Measurements from ENCODE around the gene EIPR1.

Gene EIPR1

DNA sequence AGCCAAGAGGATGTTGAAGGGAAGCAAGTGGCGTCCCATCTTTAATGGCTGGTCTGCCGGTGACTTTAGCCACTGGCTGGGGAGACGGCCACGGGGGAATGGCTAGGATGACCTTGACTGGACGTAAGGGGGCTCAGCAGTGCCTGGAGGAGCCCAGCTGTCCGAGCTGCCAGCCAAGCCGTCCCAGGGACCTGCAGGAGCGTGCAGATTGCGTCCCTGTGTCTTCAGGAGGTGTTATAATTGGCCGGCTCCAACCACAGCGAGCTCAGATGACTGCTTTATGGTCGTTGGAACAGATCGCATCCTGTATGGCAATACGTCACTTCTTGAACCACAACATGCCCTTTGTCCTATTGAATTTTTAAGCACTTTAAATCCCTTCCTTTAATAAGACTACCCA is 204.6 kb downstream of the EIPR1 start:
- no peak overlapping the region for H3K27ac ChIP-seq
- TF ChIP-seq CTCF (conservative IDR thresholded peaks at IDR 0.05): no peak

DNA sequence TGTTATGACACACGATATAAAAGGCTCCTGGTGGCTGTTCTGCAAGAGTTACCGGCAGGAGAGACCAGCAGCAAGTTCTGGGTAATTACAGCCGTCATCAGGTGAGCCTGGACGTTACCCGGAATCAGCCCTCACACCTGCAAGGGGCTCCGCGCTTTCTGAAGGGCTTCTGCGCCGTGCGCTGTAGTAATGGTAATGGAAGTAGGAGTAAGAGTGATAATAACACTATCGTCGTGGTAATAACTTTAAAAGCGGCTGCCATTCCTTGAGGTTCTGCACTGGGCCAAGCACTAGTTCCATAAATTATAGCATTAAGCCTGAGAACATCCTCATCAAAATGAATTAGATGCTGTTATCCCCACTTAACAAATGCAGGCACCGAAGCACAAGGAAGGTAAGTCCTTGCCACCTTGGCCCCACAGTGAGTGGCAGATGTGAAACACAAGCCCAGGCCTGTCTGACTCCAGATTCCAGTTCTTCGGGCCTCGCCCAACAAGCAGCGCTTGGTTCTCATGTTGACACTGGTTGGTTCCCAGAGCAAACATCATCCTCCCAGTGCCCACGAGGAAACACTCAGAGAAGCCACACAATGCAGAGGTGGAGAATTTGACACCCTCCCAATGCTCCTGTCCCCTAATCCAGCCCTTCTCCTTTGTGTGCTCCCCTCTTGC is 205.2 kb downstream of the EIPR1 start:
- H3K27ac ChIP-seq: no peak overlapping the region
- no peak for TF ChIP-seq CTCF (conservative IDR thresholded peaks at IDR 0.05)

GRCh38 chr2:3171564-3172264 is 205.9 kb downstream of the EIPR1 start:
- no peak overlapping the region for H3K27ac ChIP-seq
- TF ChIP-seq CTCF (conservative IDR thresholded peaks at IDR 0.05): no peak

DNA sequence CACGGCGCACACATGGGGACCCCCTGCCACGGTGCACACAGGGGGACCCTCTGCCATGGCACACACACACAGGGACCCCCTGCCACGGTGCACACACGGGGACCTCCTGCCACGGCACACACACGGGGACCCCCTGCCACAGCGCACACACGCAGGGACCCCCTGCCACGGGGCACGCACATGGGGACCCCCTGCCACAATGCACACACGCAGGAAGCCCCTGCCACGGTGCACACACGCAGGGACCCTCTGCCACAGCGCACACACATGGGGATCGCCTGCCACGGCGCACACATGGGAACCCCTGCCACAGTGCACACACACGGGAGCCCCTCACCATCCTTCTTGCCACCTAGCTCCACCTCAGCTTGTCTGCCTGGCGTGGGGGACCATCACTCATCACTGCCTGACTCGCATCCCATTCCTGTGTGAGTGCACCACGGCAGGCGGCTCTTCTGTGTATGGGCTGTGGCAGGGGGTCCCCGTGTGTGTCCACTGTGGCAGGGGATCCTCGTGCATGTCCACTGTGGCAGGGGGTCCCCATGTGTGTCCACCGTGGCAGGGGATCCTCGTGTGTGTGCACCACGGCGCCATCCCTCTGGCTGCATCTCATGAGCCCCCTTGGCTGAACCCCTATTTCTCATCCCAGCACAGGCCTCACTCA is 206.7 kb downstream of the EIPR1 start:
- H3K27ac ChIP-seq: no peak overlapping the region
- TF ChIP-seq CTCF (conservative IDR thresholded peaks at IDR 0.05): no peak

- H3K27ac ChIP-seq: no peak overlapping the region
- no peak for TF ChIP-seq CTCF (conservative IDR thresholded peaks at IDR 0.05)
Observed at GRCh38 chr2:3169106-3169870, 208.3 kb downstream of the EIPR1 start.

DNA sequence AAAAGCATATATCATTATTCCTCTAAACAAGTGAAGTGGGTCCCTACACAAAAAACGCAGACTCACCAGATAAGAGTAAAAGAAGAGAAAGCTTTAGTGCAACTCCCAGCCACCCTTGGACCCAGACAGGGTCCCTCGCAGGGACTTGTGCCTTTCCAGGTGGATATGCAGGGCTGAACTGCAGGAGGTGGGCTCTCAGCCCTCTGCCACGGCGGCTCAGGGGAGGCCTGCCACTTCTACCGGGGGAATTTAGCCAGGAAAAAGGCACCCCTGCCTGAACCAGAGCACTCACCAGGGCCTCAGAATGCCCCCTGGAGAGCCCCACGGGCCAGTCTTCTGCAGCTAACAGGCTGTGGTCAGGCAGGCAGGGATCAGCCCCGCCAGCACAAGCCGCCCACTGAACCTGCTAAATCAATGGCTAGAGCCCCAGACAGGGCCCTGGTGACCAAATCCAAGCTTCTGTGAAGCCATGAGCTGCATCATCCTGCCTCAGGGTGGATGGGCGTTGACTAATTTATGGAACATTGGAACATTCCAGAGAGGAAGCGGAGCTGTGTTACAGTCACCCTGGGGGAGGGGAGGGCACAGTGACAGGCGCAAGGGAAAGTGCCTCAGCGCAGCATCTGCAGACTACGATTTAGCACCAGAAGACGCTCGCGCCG is 209.3 kb downstream of the EIPR1 start:
- H3K27ac ChIP-seq: no peak overlapping the region
- no peak for TF ChIP-seq CTCF (conservative IDR thresholded peaks at IDR 0.05)
